H9 (cell line): ENCODE results near the gene DPYSL5. TPM values are rescaled to one million over a fixed set of nuclear protein-coding genes. Genes with fewer than 3 reads are reported as not detected.

ENCODE experiments used
- DNase-seq: peaks from one replicate; pipeline ENCODE4 v3.0.0-alpha.2; 2017
- H2AFZ ChIP-seq: one replicate; pipeline ENCODE4 v1.6.1; 2013; ENCODE audit warnings: mild to moderate bottlenecking, low read length, control low read depth, moderate library complexity
- H2AK5ac ChIP-seq: 2 replicates; pipeline ENCODE4 v1.6.1; 2013; ENCODE audit warnings: low read length, control low read depth, mixed read lengths; ENCODE audit not compliant: insufficient read length
- H2BK120ac ChIP-seq: one replicate; pipeline ENCODE4 v1.6.1; 2013; ENCODE audit warnings: low read depth, mild to moderate bottlenecking, low read length, control low read depth, inconsistent platforms; ENCODE audit not compliant: poor library complexity, severe bottlenecking
- H2BK12ac ChIP-seq: 2 replicates; pipeline ENCODE4 v1.6.1; 2013; ENCODE audit warnings: low read length, control low read depth, mixed read lengths, low read depth; ENCODE audit not compliant: insufficient read length
- H2BK15ac ChIP-seq: 2 replicates; pipeline ENCODE4 v1.6.1; 2013; ENCODE audit warnings: low read depth, low read length, control low read depth
- H2BK20ac ChIP-seq: one replicate; pipeline ENCODE4 v1.6.1; 2013; ENCODE audit warnings: low read depth, mild to moderate bottlenecking, low read length, control low read depth, inconsistent platforms; ENCODE audit not compliant: poor library complexity, severe bottlenecking
- H2BK5ac ChIP-seq: 2 replicates; pipeline ENCODE4 v1.6.1; 2013; ENCODE audit warnings: low read length, control low read depth, mixed read lengths; ENCODE audit not compliant: insufficient read length
- H3K14ac ChIP-seq: 2 replicates; pipeline ENCODE4 v1.6.1; 2013; ENCODE audit warnings: low read length, control low read depth; ENCODE audit not compliant: insufficient read depth
- H3K18ac ChIP-seq: 2 replicates; pipeline ENCODE4 v1.6.1; 2013; ENCODE audit warnings: low read depth, mild to moderate bottlenecking, mixed read lengths, low read length, control low read depth; ENCODE audit not compliant: insufficient read length
- H3K23ac ChIP-seq: 2 replicates; pipeline ENCODE4 v1.6.1; 2013; ENCODE audit warnings: low read length, control low read depth, mixed read lengths, low read depth; ENCODE audit not compliant: insufficient read length
- H3K23me2 ChIP-seq: 2 replicates; pipeline ENCODE4 v1.6.1; 2013; ENCODE audit warnings: low read depth, mild to moderate bottlenecking, mixed read lengths, low read length, control low read depth; ENCODE audit not compliant: insufficient read length, poor library complexity, severe bottlenecking
- H3K27ac ChIP-seq: 2 replicates; pipeline ENCODE4 v1.5.1; 2013; ENCODE audit warnings: low read length, control low read depth, mixed read lengths, low read depth; ENCODE audit not compliant: insufficient read length
- H3K27me3 ChIP-seq: 2 replicates; pipeline ENCODE4 v1.6.1; 2013; ENCODE audit warnings: low read length, control low read depth, inconsistent platforms; ENCODE audit not compliant: insufficient read depth
- H3K4ac ChIP-seq: 2 replicates; pipeline ENCODE4 v1.6.1; 2013; ENCODE audit warnings: low read depth, mild to moderate bottlenecking, control low read depth, inconsistent platforms, low read length, moderate library complexity
- H3K4me1 ChIP-seq: 2 replicates; pipeline ENCODE4 v1.6.1; 2013; ENCODE audit warnings: low read length, control low read depth, inconsistent platforms; ENCODE audit not compliant: insufficient read depth
- H3K4me2 ChIP-seq: 2 replicates; pipeline ENCODE4 v1.6.1; 2013; ENCODE audit warnings: low read length, control low read depth, mixed read lengths; ENCODE audit not compliant: insufficient read length, insufficient read depth
- H3K56ac ChIP-seq: 2 replicates; pipeline ENCODE4 v1.6.1; 2013; ENCODE audit warnings: low read depth, mild to moderate bottlenecking, mixed read lengths, low read length, control low read depth; ENCODE audit not compliant: insufficient read length
- H3K79me1 ChIP-seq: 2 replicates; pipeline ENCODE4 v1.6.1; 2013; ENCODE audit warnings: low read depth, mild to moderate bottlenecking, moderate library complexity, low read length, control low read depth, inconsistent platforms; ENCODE audit not compliant: insufficient read depth, poor library complexity, severe bottlenecking
- H3K79me2 ChIP-seq: 2 replicates; pipeline ENCODE4 v1.6.1; 2013; ENCODE audit warnings: low read length, control low read depth, inconsistent platforms; ENCODE audit not compliant: insufficient read depth
- H3K9ac ChIP-seq: 2 replicates; pipeline ENCODE4 v1.6.1; 2013; ENCODE audit warnings: low read length, control low read depth, mixed read lengths; ENCODE audit not compliant: insufficient read length; ENCODE audit errors: extremely low read depth
- H3K9me3 ChIP-seq: one replicate; pipeline ENCODE4 v1.6.1; 2013; ENCODE audit warnings: low read depth, low read length, inconsistent platforms; ENCODE audit not compliant: control insufficient read depth
- H3T11ph ChIP-seq: one replicate; pipeline ENCODE4 v1.6.1; 2013; ENCODE audit warnings: mild to moderate bottlenecking, low read length, control low read depth, inconsistent platforms
- H4K20me1 ChIP-seq: one replicate; pipeline ENCODE4 v1.6.1; 2013; ENCODE audit not compliant: control insufficient read depth, insufficient read length, insufficient read depth
- H4K5ac ChIP-seq: 2 replicates; pipeline ENCODE4 v1.6.1; 2013; ENCODE audit warnings: low read depth, mild to moderate bottlenecking, mixed read lengths, low read length, control low read depth; ENCODE audit not compliant: insufficient read length
- H4K8ac ChIP-seq: replicated peaks from 2 replicates; pipeline ENCODE4 v1.6.1; 2013; ENCODE audit warnings: low read length, control low read depth, mixed read lengths, low read depth; ENCODE audit not compliant: insufficient read length
- H4K91ac ChIP-seq: 2 replicates; pipeline ENCODE4 v1.6.1; 2013; ENCODE audit warnings: low read depth, mild to moderate bottlenecking, moderate library complexity, mixed read lengths, low read length, control low read depth; ENCODE audit not compliant: insufficient read length
- H3K27ac Mint-ChIP-seq, 3 experiments: 2 replicates in 2 of 3; 3 replicates in 1 of 3; pipeline ENCODE4 v1.8.0; 2020 to 2021; ENCODE audit warnings: mixed read lengths in 3 of 3, mild to moderate bottlenecking in 1 of 3, moderate library complexity in 1 of 3
- H3K27me3 Mint-ChIP-seq: 2 replicates; pipeline ENCODE4 v1.8.0; 2021; ENCODE audit warnings: low read depth, mild to moderate bottlenecking, moderate library complexity, mixed read lengths
- H3K36me3 Mint-ChIP-seq, 3 experiments: 2 replicates in 2 of 3; 3 replicates in 1 of 3; pipeline ENCODE4 v1.8.0; 2020 to 2021; ENCODE audit warnings: low read depth in 3 of 3, mixed read lengths in 3 of 3; ENCODE audit not compliant: insufficient read depth in 1 of 3
- H3K4me1 Mint-ChIP-seq, 2 experiments: 2 replicates each; pipeline ENCODE4 v1.8.0; 2020; ENCODE audit warnings: mixed read lengths in 2 of 2
- H3K4me3 Mint-ChIP-seq, 2 experiments: 2 replicates in 1 of 2; 3 replicates in 1 of 2; pipeline ENCODE4 v1.8.0; 2020 to 2021; ENCODE audit warnings: mild to moderate bottlenecking in 2 of 2, mixed read lengths in 2 of 2, moderate library complexity in 1 of 2
- H3K9me3 Mint-ChIP-seq, 2 experiments: 2 replicates in 1 of 2; 3 replicates in 1 of 2; pipeline ENCODE4 v1.8.0; 2020; ENCODE audit warnings: mild to moderate bottlenecking in 2 of 2, mixed read lengths in 2 of 2, moderate library complexity in 1 of 2
- WGBS: extraction: QIAGEN DNeasy Blood & Tissue Kit; methylation state at CpG from one replicate; pipeline ENCODE4 v1.1.7; 2013; ENCODE audit warnings: missing lambda C conversion rate, low lambda C conversion rate, mixed read lengths; ENCODE audit not compliant: insufficient read length; ENCODE audit errors: extremely low coverage; 5-methylcytosine and 5-hydroxymethylcytosine counted together
- total RNA-seq: library from RNA; stranded (reverse); gene quantifications from 2 replicates; pipeline ENCODE4 v1.2.1, GENCODE V29; 2021
- TF ChIP-seq, protein P1 (sequence below): fragments of 200-600 bp; sonication (generic); conservative IDR thresholded peaks from 3 replicates; pipeline ENCODE4 v1.8.0; 2021; ENCODE audit warnings: antibody characterized with exemption, mild to moderate bottlenecking

The DPYSL5 gene
- total RNA-seq, 1 experiment from 2014 or later = 6.4 TPM

DNA sequence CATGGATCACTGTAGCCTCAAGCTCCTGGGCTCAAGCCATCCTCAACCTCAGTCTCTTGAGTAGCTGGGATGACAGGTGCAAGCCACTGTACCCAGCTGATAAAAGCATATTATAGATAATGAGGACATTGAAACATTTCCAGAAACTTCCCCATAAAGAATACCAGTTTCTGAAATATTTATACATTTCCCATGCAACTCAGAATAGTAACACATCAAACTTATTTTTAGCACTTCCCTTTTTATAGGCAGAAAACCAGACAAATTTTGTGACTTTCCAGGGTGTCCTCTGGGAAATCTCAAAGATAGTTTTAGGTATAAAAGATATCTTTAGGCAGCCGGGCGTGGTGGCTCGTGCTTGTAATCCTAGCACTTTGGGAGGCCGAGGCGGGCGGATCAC is 25.1 kb upstream of the DPYSL5 start:
- Histone ChIP-seq H3K23me2 (no peaks in the 10 kb centered on the region), H4K20me1 (no peaks in the 10 kb centered on the region), H4K8ac (no peak overlapping the region), H4K5ac (no peak overlapping the region), H3K9ac (no peak overlapping the region), H3K4ac (no peak overlapping the region), H3K23ac (no peak overlapping the region), H3K56ac (no peak overlapping the region), H3K27ac (no peak overlapping the region), H3K27me3 (no peaks in the 10 kb centered on the region), H2AK5ac (no peak overlapping the region), H2AFZ (no peak overlapping the region), H3T11ph (no peak overlapping the region), H3K4me2 (no peak overlapping the region), H2BK15ac (no peak overlapping the region), H4K91ac (no peak overlapping the region), H2BK12ac (no peak overlapping the region), H2BK120ac (no peak overlapping the region), H3K79me2 (no peaks in the 10 kb centered on the region), H3K79me1 (no peaks in the 10 kb centered on the region), H3K18ac (no peak overlapping the region), H2BK20ac (no peak overlapping the region), H3K14ac (no peak overlapping the region), H2BK5ac (no peak overlapping the region), H3K4me1 (no peaks in the 10 kb centered on the region), H3K9me3 (no peaks in the 10 kb centered on the region)
- Mint-ChIP-seq H3K36me3 (no peaks in the 10 kb centered on the region; a peak in 1 of 7 replicates), H3K9me3 (no peaks in the 10 kb centered on the region), H3K4me1 (no peaks in the 10 kb centered on the region), H3K4me3 (no peak overlapping the region), H3K27me3 (peaks cover 3% of the 10 kb centered on the region), H3K27ac (no peak overlapping the region)
- TF ChIP-seq, protein P1, sequence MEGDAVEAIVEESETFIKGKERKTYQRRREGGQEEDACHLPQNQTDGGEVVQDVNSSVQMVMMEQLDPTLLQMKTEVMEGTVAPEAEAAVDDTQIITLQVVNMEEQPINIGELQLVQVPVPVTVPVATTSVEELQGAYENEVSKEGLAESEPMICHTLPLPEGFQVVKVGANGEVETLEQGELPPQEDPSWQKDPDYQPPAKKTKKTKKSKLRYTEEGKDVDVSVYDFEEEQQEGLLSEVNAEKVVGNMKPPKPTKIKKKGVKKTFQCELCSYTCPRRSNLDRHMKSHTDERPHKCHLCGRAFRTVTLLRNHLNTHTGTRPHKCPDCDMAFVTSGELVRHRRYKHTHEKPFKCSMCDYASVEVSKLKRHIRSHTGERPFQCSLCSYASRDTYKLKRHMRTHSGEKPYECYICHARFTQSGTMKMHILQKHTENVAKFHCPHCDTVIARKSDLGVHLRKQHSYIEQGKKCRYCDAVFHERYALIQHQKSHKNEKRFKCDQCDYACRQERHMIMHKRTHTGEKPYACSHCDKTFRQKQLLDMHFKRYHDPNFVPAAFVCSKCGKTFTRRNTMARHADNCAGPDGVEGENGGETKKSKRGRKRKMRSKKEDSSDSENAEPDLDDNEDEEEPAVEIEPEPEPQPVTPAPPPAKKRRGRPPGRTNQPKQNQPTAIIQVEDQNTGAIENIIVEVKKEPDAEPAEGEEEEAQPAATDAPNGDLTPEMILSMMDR = no peak
- no peak for DNase-seq
- WGBS = no CpG with 5 or more reads among the region's 6 CpGs
